Right lobe of liver (tissue), 6 donors: Measurements from ENCODE around the gene FLYWCH2. TPM values are rescaled to one million over a fixed set of nuclear protein-coding genes. Genes with fewer than 3 reads are reported as not detected.

Source experiments
- ATAC-seq, 4 donors: fragments of 200-7000 bp; cut with Tn5 transposase; one replicate each; pipeline ENCODE4 v1.9.1; 2020; ENCODE audit warnings: mild to moderate bottlenecking in 4 of 4, moderate library complexity in 4 of 4
- DNase-seq, 3 donors: peaks; one replicate each; pipeline ENCODE4 v3.0.0-alpha.2; 2020
- H3K27ac ChIP-seq, 3 donors: fragments of 200-600 bp; one replicate each; pipeline ENCODE4 v1.8.0; 2022
- H3K27me3 ChIP-seq, 2 donors: fragments of 200-600 bp; one replicate each; pipeline ENCODE4 v1.8.0; 2022
- H3K36me3 ChIP-seq, 4 donors: fragments of 200-600 bp; sonication (generic) in 1 of 4; one replicate each; pipeline versions ENCODE4 v1.5.1 to v1.8.0; 2017 to 2022; ENCODE audit warnings: control low read depth in 1 of 4
- H3K4me1 ChIP-seq, 4 donors: fragments of 200-600 bp; sonication (generic) in 1 of 4; one replicate each; pipeline versions ENCODE4 v1.5.1 to v1.8.0; 2017 to 2022; ENCODE audit warnings: control low read depth in 1 of 4
- H3K4me3 ChIP-seq, 3 donors: fragments of 200-600 bp; one replicate each; pipeline ENCODE4 v1.8.0; 2022
- H3K9me3 ChIP-seq, 4 donors: fragments of 200-600 bp; sonication (generic) in 1 of 4; one replicate each; pipeline versions ENCODE4 v1.5.1 to v1.8.0; 2017 to 2022; ENCODE audit warnings: control low read depth in 1 of 4
- POLR2A ChIP-seq: fragments of 450-650 bp; IDR thresholded peaks from one replicate; pipeline ENCODE4 v1.6.1; 2017; ENCODE audit warnings: antibody characterized with exemption, mild to moderate bottlenecking
- WGBS: methylation state at CpG from one replicate; pipeline ENCODE4 v1.1.6; 2018; ENCODE audit warnings: low coverage, low lambda C conversion rate; ENCODE audit not compliant: insufficient coverage; ENCODE audit errors: missing lambda C conversion rate; 5-methylcytosine and 5-hydroxymethylcytosine counted together
- intact Hi-C, 2 donors: fragments of 100-400 bp; cut with DNase I; formaldehyde crosslinking; loops; one replicate each; pipeline versions ENCODE4 v1.11.2 to v1.14.1; 2022
- total RNA-seq, 6 experiments: library from RNA; depleted of rRNA in 2 of 6; stranded (reverse); fragments of >200 nt in 2 of 6; fragmentation: NEBNext Ultra II Directional in 3 of 6; extraction: Animal tissue kit (Norgen Biotek cat#: 25700) in 3 of 6; gene quantifications; one replicate each; pipeline versions ENCODE4 v1.1.0 to v1.2.4, GENCODE V29; 2016 to 2023
- TF ChIP-seq, protein P1 (sequence below), 4 donors: fragments of 200-600 bp in 3 of 4; fragments of 450-650 bp in 1 of 4; IDR thresholded peaks; one replicate each; pipeline versions ENCODE4 v1.5.1 to v1.8.0; 2016 to 2022; ENCODE audit warnings: antibody characterized with exemption in 4 of 4, mild to moderate bottlenecking in 2 of 4
- donor health status: DM: no; HTN: yes; CAD: no.
- donor health status: DM: no; HTN: no; CAD: no.
- donor health status: DM: no; HTN: no; CAD: no.
- donor health status: DM: no; HTN: yes; CAD: no.
- donor health status: DM: no; HTN: yes; CAD: no.

FLYWCH2 gene
- total RNA-seq, 6 experiments from 2014 or later = 3.6 to 18.9 (median 5.6) TPM

DNA sequence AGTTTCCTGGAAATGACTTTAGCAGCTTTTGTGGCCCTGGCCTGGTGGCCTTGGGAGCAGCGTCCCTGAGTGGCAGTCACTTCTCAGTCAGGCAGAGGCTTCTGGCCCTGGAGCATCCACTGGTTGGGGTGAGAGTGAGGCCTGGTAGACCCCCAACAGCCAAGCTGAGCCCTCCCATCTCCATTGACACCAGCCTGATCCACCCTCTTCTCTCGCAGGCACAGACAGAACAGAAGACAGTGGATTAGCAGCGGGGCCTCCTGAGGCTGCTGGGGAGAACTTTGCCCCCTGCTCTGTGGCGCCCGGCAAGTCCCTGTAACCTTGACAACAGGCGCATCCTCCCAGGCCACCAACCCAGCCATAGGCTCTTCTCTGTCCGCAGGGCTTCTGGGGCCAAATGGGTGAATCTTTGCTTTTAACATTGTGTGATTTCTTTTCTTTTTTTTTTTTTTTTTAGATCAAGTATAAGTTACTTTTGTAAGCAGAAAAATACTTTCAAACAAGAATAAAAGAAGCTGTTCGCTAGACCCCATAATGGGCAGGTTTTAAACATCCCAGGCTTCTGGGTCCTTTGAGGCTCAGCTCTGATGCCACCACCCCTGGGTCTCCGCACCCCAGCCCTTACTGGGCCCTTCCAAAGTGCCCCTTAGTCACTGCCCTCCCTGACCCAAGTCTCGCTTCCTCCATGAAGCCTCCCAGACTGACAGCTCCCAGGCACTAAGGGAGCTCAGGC is 16.0 kb downstream of the FLYWCH2 start:
- DNase-seq (no peak), ATAC-seq (peak in 2 of 4 donors; percentile 16 to 28)
- no peak for TF ChIP-seq POLR2A
- TF ChIP-seq, protein P1, sequence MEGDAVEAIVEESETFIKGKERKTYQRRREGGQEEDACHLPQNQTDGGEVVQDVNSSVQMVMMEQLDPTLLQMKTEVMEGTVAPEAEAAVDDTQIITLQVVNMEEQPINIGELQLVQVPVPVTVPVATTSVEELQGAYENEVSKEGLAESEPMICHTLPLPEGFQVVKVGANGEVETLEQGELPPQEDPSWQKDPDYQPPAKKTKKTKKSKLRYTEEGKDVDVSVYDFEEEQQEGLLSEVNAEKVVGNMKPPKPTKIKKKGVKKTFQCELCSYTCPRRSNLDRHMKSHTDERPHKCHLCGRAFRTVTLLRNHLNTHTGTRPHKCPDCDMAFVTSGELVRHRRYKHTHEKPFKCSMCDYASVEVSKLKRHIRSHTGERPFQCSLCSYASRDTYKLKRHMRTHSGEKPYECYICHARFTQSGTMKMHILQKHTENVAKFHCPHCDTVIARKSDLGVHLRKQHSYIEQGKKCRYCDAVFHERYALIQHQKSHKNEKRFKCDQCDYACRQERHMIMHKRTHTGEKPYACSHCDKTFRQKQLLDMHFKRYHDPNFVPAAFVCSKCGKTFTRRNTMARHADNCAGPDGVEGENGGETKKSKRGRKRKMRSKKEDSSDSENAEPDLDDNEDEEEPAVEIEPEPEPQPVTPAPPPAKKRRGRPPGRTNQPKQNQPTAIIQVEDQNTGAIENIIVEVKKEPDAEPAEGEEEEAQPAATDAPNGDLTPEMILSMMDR (IDR thresholded peaks at IDR 0.05) = no peak
- WGBS = 64% methylated on average over 9 of the region's 10 CpGs
- Histone ChIP-seq H3K4me1 (peaks cover 0 to 4% (median 0%) of the 10 kb centered on the region in 4 donors), H3K27me3 (no peaks in the 10 kb centered on the region), H3K4me3 (no peak overlapping the region), H3K27ac (no peak overlapping the region), H3K9me3 (no peaks in the 10 kb centered on the region), H3K36me3 (no peaks in the 10 kb centered on the region)
- intact Hi-C loops = no loop called here

DNA sequence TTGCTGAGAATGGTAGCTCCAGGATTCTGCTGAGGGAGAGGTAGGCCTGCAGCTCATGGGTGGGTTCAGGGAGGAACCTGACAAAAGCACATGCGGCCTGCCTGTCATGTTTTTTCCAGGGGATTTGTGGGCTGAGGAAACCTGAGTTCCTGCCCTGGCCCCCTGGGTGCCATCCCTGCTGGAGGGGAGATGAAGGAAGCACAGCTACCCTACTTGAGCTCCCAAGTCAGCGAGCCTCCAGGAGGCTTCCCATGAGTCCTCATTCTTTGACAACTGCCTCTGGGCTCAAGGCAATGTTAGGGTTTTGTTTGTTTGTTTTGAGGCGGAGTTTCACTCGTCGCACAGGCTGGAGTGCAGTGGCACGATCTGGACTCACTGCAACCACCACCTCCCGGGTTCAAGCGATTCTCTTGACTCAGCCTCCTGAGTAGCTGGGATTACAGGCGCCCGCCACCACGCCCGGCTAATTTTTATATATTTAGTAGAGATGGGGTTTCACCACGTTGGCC is 16.6 kb downstream of the FLYWCH2 start:
- Histone ChIP-seq H3K27me3 (no peaks in the 10 kb centered on the region), H3K27ac (no peak overlapping the region), H3K36me3 (no peaks in the 10 kb centered on the region), H3K4me3 (no peak overlapping the region), H3K4me1 (peaks cover 0 to 5% (median 0%) of the 10 kb centered on the region in 4 donors), H3K9me3 (no peaks in the 10 kb centered on the region)
- intact Hi-C loops = no loop called here
- DNase-seq (no peak), ATAC-seq (no peak)
- TF ChIP-seq POLR2A = no peak
- TF ChIP-seq, protein P1 (IDR thresholded peaks at IDR 0.05) = no peak
- 95% methylated on average over 12 of the region's 13 CpGs for WGBS

DNA sequence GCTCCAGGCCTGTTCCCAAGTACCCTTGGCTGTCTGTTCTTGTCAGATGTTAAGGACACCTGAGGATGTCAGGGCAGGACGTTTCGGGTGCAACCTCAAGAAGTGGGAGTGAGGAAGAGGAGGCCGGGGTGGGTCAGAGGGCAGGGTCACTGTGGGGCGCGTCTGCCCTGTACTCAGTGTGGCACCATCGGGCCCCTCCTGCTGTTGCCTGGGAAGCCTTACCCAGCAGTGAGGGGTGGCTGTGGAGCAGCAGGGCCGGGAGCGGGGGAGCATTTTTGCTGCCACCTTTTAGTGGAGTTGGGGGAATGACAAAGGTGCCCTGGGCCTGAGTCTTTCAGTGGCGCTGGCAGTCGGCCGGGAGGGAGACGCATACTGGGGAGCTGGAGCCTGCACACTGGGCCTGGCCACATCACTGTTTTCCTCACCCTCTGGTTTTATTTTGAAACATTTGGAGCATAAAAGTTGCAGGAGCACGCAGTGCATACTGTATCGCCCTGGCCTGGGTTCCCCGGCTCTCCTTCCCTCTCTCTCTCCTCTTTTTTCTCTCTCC is 17.6 kb downstream of the FLYWCH2 start:
- DNase-seq = no peak
- 100% methylated on average over 3 of the region's 15 CpGs for WGBS
- no peaks in the 10 kb centered on the region for H3K9me3 ChIP-seq
- no peak overlapping the region for H3K27ac ChIP-seq
- intact Hi-C loops = no loop called here
- TF ChIP-seq POLR2A = no peak
- TF ChIP-seq, protein P1 (IDR thresholded peaks at IDR 0.05) = no peak
- no peak for ATAC-seq
- no peak overlapping the region for H3K4me3 ChIP-seq
- H3K27me3 ChIP-seq = no peaks in the 10 kb centered on the region
- no peaks in the 10 kb centered on the region for H3K36me3 ChIP-seq
- peaks cover 0 to 5% (median 0%) of the 10 kb centered on the region in 4 donors for H3K4me1 ChIP-seq

DNA sequence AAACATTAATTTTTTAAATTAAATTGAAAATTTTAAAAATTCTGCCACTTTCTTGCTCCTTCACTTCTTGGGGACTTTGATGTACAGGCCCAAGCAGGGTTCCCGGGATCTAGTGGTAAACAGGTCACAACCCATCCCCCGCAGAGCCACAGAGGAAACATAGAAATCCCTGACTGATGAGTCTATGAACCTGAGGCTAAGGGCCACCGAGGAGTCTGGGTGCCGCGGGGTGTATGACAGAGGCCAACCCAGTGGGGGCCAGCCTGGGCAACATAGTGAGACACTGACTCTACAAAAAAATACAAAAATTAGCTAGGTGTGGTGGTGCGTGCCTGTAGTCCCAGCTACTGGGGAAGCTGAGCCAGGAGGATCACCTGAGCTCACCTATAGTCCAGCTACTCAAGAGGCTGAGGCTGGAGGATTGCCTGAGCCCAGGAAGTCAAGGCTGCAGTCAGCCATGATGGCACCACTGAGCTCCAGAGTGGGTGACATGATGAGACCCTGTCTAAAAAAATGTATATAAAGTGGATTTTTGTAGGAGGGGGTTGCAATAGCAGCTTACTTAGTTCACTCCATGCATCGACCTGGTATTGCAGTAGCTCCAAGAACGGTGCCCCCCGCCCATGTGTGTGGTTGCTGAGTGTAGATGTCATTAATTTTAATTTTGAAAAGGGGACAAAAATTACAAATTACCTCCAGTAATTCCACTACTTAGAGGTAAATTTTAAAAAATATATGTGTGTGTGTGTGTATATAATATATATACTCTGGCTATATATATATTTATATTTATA is 19.5 kb downstream of the FLYWCH2 start:
- no peak for ATAC-seq
- no peak for DNase-seq
- Histone ChIP-seq H3K27me3 (no peaks in the 10 kb centered on the region), H3K27ac (no peak overlapping the region), H3K9me3 (no peaks in the 10 kb centered on the region), H3K4me1 (peaks cover 0 to 10% (median 0%) of the 10 kb centered on the region in 4 donors), H3K4me3 (no peak overlapping the region), H3K36me3 (no peaks in the 10 kb centered on the region)
- TF ChIP-seq POLR2A = no peak
- TF ChIP-seq, protein P1 (IDR thresholded peaks at IDR 0.05) = no peak
- intact Hi-C loops = no loop called here
- WGBS = 90% methylated on average over 5 of the region's 9 CpGs
